K562 (cell line): ENCODE data around the gene BEST1. TPM values are rescaled to one million over a fixed set of nuclear protein-coding genes. Genes with fewer than 3 reads are reported as not detected.

ENCODE experiments used
- ATAC-seq: fragments of 200-7000 bp; cut with Tn5 transposase; 3 replicates; pipeline ENCODE4 v1.9.1; 2020; ENCODE audit warnings: moderate library complexity
- BruUV-seq: library from RNA; stranded (reverse); fragments of 400-500 nt; replicated peaks from 2 replicates; lab custom pipeline; 2021; lab: Mats Ljungman, UMichigan
- CTCF ChIA-PET: fragments of 300-600 bp; formaldehyde crosslinking; extraction: SDS; loops from one replicate; lab custom pipeline; 2021; ENCODE audit warnings: low intra/inter-chr PET ratio; lab: Yijun Ruan, JAX
- POLR2A ChIA-PET: fragments of 300-600, 350-650 bp; sonication (Branson Sonifier 250); formaldehyde crosslinking; extraction: SDS; loops from one replicate; lab custom pipeline; 2021; ENCODE audit warnings: antibody characterized with exemption, inconsistent platforms; lab: Yijun Ruan, JAX
- DNase-seq, 4 experiments: peaks; one replicate each; pipeline versions ENCODE4 v3.0.0 to v3.0.0-alpha.2; 2011 to 2018; ENCODE audit warnings: low spot score in 3 of 4, mixed read lengths in 3 of 4; ENCODE audit errors: extremely low read depth in 1 of 4
- FAIRE-seq: peaks from 2 replicates; lab custom pipeline; 2011; peaks lifted over from hg19 to GRCh38; lab: Jason Lieb, UNC
- H2AFZ ChIP-seq: 2 replicates; pipeline ENCODE4 v1.6.0; 2011; ENCODE audit warnings: low read depth, low read length, control low read depth, inconsistent platforms
- H3K27ac ChIP-seq: fragments of 200-600 bp; 3 replicates; pipeline ENCODE4 v1.8.0; 2011; ENCODE audit warnings: low read depth, mild to moderate bottlenecking, control low read depth, inconsistent platforms, low read length, moderate library complexity, mixed read lengths; ENCODE audit errors: extremely low read depth
- H3K27me3 ChIP-seq, 2 experiments: fragments of 300-600 bp in 1 of 2; 2 replicates in 1 of 2; 3 replicates in 1 of 2; pipeline versions ENCODE4 v1.6.0 to v1.8.0; 2011; ENCODE audit warnings: inconsistent platforms in 2 of 2, low read length in 2 of 2, mild to moderate bottlenecking in 1 of 2, mixed read lengths in 1 of 2, moderate library complexity in 1 of 2; ENCODE audit not compliant: control insufficient read depth in 2 of 2, insufficient read depth in 2 of 2
- H3K36me3 ChIP-seq: fragments of 300-600 bp; 3 replicates; pipeline ENCODE4 v1.8.0; 2011; ENCODE audit warnings: mild to moderate bottlenecking, low read length, inconsistent platforms; ENCODE audit not compliant: control insufficient read depth, insufficient read depth
- H3K4me1 ChIP-seq, 2 experiments: fragments of 200-600 bp in 1 of 2; replicated peaks in 1 of 2; 2 replicates in 1 of 2; 3 replicates in 1 of 2; pipeline versions ENCODE4 v1.5.1 to v1.8.0; 2011; ENCODE audit warnings: inconsistent platforms in 2 of 2, low read length in 2 of 2, mild to moderate bottlenecking in 1 of 2, mixed read lengths in 1 of 2, moderate library complexity in 1 of 2; ENCODE audit not compliant: control insufficient read depth in 2 of 2, insufficient read depth in 2 of 2
- H3K4me2 ChIP-seq: 2 replicates; pipeline ENCODE4 v1.6.1; 2011; ENCODE audit warnings: low read length, control low read depth, inconsistent platforms, mixed read lengths; ENCODE audit not compliant: insufficient read depth
- H3K4me3 ChIP-seq: fragments of 200-600 bp; sonication (generic), shearing (Covaris generic); 2 replicates; pipeline ENCODE4 v1.5.1; 2016; ENCODE audit warnings: control low read depth, inconsistent platforms
- H3K79me2 ChIP-seq: fragments of 200-600 bp; 3 replicates; pipeline ENCODE4 v1.8.0; 2011; ENCODE audit warnings: low read length, inconsistent platforms; ENCODE audit not compliant: control insufficient read depth, insufficient read depth
- H3K9ac ChIP-seq, 2 experiments: 2 replicates each; pipeline versions ENCODE4 v1.6.0 to v1.6.1; 2011; ENCODE audit warnings: low read depth in 2 of 2, low read length in 2 of 2, control low read depth in 1 of 2, inconsistent platforms in 1 of 2, mild to moderate bottlenecking in 1 of 2, mixed read lengths in 1 of 2; ENCODE audit not compliant: insufficient read depth in 1 of 2
- H3K9me1 ChIP-seq: one replicate; pipeline ENCODE4 v1.6.0; 2011; ENCODE audit warnings: inconsistent platforms, mild to moderate bottlenecking, low read length, moderate library complexity; ENCODE audit not compliant: control insufficient read depth, insufficient read depth
- H3K9me3 ChIP-seq: replicated peaks from 2 replicates; pipeline ENCODE4 v1.5.1; 2011; ENCODE audit warnings: low read depth, low read length, inconsistent platforms; ENCODE audit not compliant: control insufficient read depth, insufficient read depth
- H4K20me1 ChIP-seq: replicated peaks from 2 replicates; pipeline ENCODE4 v1.6.1; 2011; ENCODE audit warnings: low read length, inconsistent platforms, mixed read lengths; ENCODE audit not compliant: control insufficient read depth, insufficient read depth
- CAMTA2 ChIP-seq: fragments of 250-450 bp; sonication (Bioruptor Pico); conservative IDR thresholded peaks from 2 replicates; pipeline ENCODE4 v1.5.1; 2022
- CBFA2T3 ChIP-seq: fragments of 450-650 bp; IDR thresholded peaks from 2 replicates; pipeline ENCODE4 v1.6.1; 2017
- ETV6 ChIP-seq, 3 experiments: fragments of 150-350 bp in 1 of 3; sonication (generic) in 1 of 3; formaldehyde crosslinking in 1 of 3; IDR thresholded peaks; 2 replicates each; pipeline versions ENCODE4 v1.6.1 to v1.8.0; 2014 to 2022; ENCODE audit warnings: borderline replicate concordance in 2 of 3, low read depth in 2 of 3, antibody characterized with exemption in 1 of 3, low read length in 1 of 3, mild to moderate bottlenecking in 1 of 3, missing genetic modification reagents in 1 of 3
- HNRNPH1 ChIP-seq: fragments of 200-400 bp; formaldehyde crosslinking; optimal IDR thresholded peaks from 2 replicates; pipeline ENCODE3; 2017; ENCODE audit warnings: low read depth, mild to moderate bottlenecking, low read length, moderate library complexity
- KLF1 ChIP-seq: fragments of 450-650 bp; IDR thresholded peaks from 2 replicates; pipeline ENCODE4 v1.6.1; 2016; ENCODE audit warnings: missing genetic modification characterization, missing compliant biosample characterization
- MIER1 ChIP-seq: fragments of 450-650 bp; IDR thresholded peaks from 2 replicates; pipeline ENCODE4 v1.6.1; 2016; ENCODE audit warnings: antibody characterized with exemption, mild to moderate bottlenecking, low read depth
- NR2C1 ChIP-seq, 2 experiments: fragments of 450-650 bp; IDR thresholded peaks; 2 replicates each; pipeline ENCODE4 v1.6.1; 2017; ENCODE audit warnings: mild to moderate bottlenecking in 2 of 2, antibody characterized with exemption in 1 of 2, inconsistent platforms in 1 of 2, missing compliant biosample characterization in 1 of 2, missing genetic modification characterization in 1 of 2
- NR2C2 ChIP-seq, 2 experiments: fragments of 200-800 bp in 1 of 2; sonication (Bioruptor generic) in 1 of 2; sonication (generic) in 1 of 2; formaldehyde crosslinking in 1 of 2; IDR thresholded peaks; 2 replicates each; pipeline versions ENCODE4 v1.6.1 to v1.8.0; 2016 to 2022; ENCODE audit warnings: mild to moderate bottlenecking in 1 of 2, missing compliant biosample characterization in 1 of 2, missing genetic modification characterization in 1 of 2, missing genetic modification reagents in 1 of 2
- RBM17 ChIP-seq: fragments of 200-400 bp; formaldehyde crosslinking; IDR thresholded peaks from 2 replicates; pipeline ENCODE4 v1.6.1; 2017; ENCODE audit warnings: low read depth, mild to moderate bottlenecking, low read length, borderline replicate concordance
- SMAD2 ChIP-seq: fragments of 150-350 bp; IDR thresholded peaks from 2 replicates; pipeline ENCODE4 v1.6.1; 2014; ENCODE audit warnings: low read depth, mild to moderate bottlenecking, low read length
- TRIM24 ChIP-seq, 2 experiments: fragments of 450-650 bp; IDR thresholded peaks; 2 replicates each; pipeline ENCODE4 v1.6.1; 2016
- ZNF174 ChIP-seq: fragments of 250-450 bp; sonication (Bioruptor Pico); IDR thresholded peaks from 2 replicates; pipeline ENCODE4 v1.4.0; 2020; ENCODE audit warnings: mild to moderate bottlenecking
- ZSCAN29 ChIP-seq: fragments of 450-650 bp; IDR thresholded peaks from 2 replicates; pipeline ENCODE4 v1.6.1; 2017
- WGBS: fragments of 100-300 bp; shearing (Covaris generic); methylation state at CpG from one replicate; pipeline ENCODE4 v1.1.6; 2016; ENCODE audit warnings: low coverage, mixed read lengths; ENCODE audit not compliant: insufficient coverage; ENCODE audit errors: missing lambda C conversion rate; 5-methylcytosine and 5-hydroxymethylcytosine counted together
- in situ Hi-C: fragments of 300-500 bp; cut with MboI; formaldehyde crosslinking; loops from 4 replicates; pipeline ENCODE4 v1.15.0; 2018; ENCODE audit warnings: inconsistent platforms, mixed read lengths
- intact Hi-C: fragments of 100-400 bp; cut with micrococcal nuclease; formaldehyde crosslinking; loops from 2 replicates; pipeline ENCODE4 v1.14.2; 2022
- polyA plus RNA-seq, 8 experiments: library from polyadenylated mRNA; depleted of rRNA in 4 of 8; stranded (reverse) in 5 of 8; unstranded in 3 of 8; fragments of >200 nt; fragmentation: Nextera tagmentation in 2 of 8; fragmentation: Illumina TruSeq in 1 of 8; extraction: Ambion mirVana in 2 of 8; extraction: Trizol in 1 of 8; gene quantifications; 2 replicates each; pipeline versions ENCODE4 v1.2.1 to v1.2.3, GENCODE V29; 2011 to 2014; ENCODE audit warnings: inconsistent platforms in 1 of 8, missing spikeins in 1 of 8
- total RNA-seq, 7 experiments: library from RNA; depleted of rRNA in 6 of 7; stranded (reverse); fragments of >200 nt in 6 of 7; fragmentation: Illumina TruSeq in 2 of 7; extraction: Trizol in 2 of 7; gene quantifications; 2 replicates each; pipeline versions ENCODE4 v1.2.1 to v1.2.3, GENCODE V29; 2011 to 2021; ENCODE audit warnings: low replicate concordance in 1 of 7
- TF ChIP-seq, protein P1 (sequence below), 2 experiments: fragments of 250-450 bp in 1 of 2; fragments of 450-650 bp in 1 of 2; sonication (Bioruptor Pico) in 1 of 2; IDR thresholded peaks; 2 replicates each; pipeline versions ENCODE4 v1.6.1 to v1.8.0; 2016 to 2021; ENCODE audit warnings: mild to moderate bottlenecking in 2 of 2, moderate library complexity in 2 of 2, missing compliant biosample characterization in 1 of 2, missing genetic modification characterization in 1 of 2
- TF ChIP-seq, protein P2 (sequence below): fragments of 250-450 bp; sonication (Bioruptor Pico); IDR thresholded peaks from 2 replicates; pipeline ENCODE4 v1.5.0; 2021; ENCODE audit warnings: mild to moderate bottlenecking, borderline replicate concordance
- TF ChIP-seq, protein P3 (sequence below): sonication (generic); formaldehyde crosslinking; IDR thresholded peaks from 2 replicates; pipeline ENCODE4 v1.8.1; 2022; ENCODE audit warnings: missing genetic modification reagents

The BEST1 gene
- total and polyA plus RNA-seq, 9 of the 15 experiments (the other 6 are each of a cell fraction or from before 2014, with no cell fraction given) = 0.07 to 1.3 (median 0.40) TPM

DNA sequence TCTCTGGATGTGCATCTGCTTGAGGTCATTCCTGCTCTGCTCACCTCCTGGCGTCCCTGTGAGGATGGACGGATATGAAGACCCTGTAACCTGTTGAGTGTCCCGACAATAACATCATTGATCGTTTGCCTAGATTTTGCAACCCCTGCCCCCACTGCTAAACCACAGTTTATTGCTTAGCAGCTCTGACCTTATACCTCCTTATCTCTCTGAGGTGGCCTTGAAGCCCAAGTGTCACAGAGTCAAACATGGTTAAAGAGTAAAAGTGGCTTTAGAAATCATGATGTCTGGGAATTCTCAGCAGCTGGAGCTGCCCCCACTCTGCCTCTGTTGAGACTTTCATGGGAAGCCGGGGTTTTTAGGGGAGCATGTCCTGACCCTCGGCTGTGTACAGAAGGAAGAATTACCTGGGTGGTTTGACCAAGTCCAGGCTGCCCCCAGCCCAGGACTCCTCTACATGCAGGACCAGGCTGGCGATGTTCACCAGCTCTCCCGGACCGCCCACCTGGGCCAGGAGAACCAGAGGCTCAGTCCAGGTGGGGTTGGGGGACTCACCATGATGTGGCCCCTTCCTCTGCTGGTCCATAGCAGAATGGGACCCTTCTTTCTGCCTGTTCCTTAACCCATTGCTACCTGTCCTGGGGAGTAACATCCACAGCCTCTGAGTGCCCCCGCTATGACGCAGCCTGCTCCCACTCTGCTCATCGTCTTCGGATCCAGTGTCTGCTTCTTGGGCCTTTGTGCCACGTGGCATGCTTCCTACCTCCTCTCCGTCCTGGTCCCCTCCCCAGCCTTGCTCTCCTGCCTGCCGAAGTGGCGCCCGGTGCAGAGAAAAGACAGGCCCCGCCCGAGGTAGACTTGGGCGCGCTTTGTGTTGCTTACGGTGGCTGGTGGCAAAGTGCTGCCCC lies 50.6 kb downstream of the BEST1 start:
- peak overlapping the region in 1 of 2 experiments; percentile 41; a peak in 2 of 4 replicates for H3K9ac ChIP-seq
- intact Hi-C loops = no loop called here
- POLR2A ChIA-PET = interaction anchor here (1.5 to 2.0 kb wide), 2 partner anchors 10 to 35 kb away, joined by 4 to 5 read pairs; no protein-coding TSS in a partner anchor
- CTCF ChIA-PET = no interaction called here
- no peak overlapping the region for H2AFZ ChIP-seq
- no peak overlapping the region for H3K27ac ChIP-seq
- DNase-seq (no peak), FAIRE-seq (no peak), ATAC-seq (no peak)
- H3K9me1 ChIP-seq = no peaks in the 10 kb centered on the region
- peaks cover 17 to 22% of the 10 kb centered on the region in 2 experiments for H3K4me1 ChIP-seq
- no peaks in the 10 kb centered on the region for H4K20me1 ChIP-seq
- BruUV-seq = no TSS peak
- no peak overlapping the region; the same call in 1 of the 2 replicates for H3K4me2 ChIP-seq
- in situ Hi-C loops = no loop called here
- H3K4me3 ChIP-seq = no peak overlapping the region
- no peaks in the 10 kb centered on the region for H3K27me3 ChIP-seq
- WGBS = 77% methylated on average over 23 of the region's 23 CpGs
- peaks cover 5% of the 10 kb centered on the region for H3K9me3 ChIP-seq
- H3K36me3 ChIP-seq = no peaks in the 10 kb centered on the region
- H3K79me2 ChIP-seq = no peaks in the 10 kb centered on the region
- no peak for TF ChIP-seq KLF1
- TF ChIP-seq SMAD2 = no peak
- TF ChIP-seq, protein P1, sequence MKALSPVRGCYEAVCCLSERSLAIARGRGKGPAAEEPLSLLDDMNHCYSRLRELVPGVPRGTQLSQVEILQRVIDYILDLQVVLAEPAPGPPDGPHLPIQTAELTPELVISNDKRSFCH (CRISPR knock-in tag; IDR thresholded peaks at IDR 0.05) = no peak
- TF ChIP-seq, protein P1 (tag; IDR thresholded peaks at IDR 0.05) = peak; percentile 72; the same call in 1 of the 2 replicates
- no peak for TF ChIP-seq NR2C1 (IDR thresholded peaks at IDR 0.05)
- TF ChIP-seq NR2C1 (tag; IDR thresholded peaks at IDR 0.05) = peak; percentile 67
- no peak for TF ChIP-seq RBM17
- no peak for TF ChIP-seq MIER1
- no peak for TF ChIP-seq ETV6 (IDR thresholded peaks at IDR 0.05; ENCODE audit: borderline replicate concordance in 1 of 2, low read depth in 2 of 2, low read length in 1 of 2)
- no peak for TF ChIP-seq ETV6 (CRISPR knock-in tag; IDR thresholded peaks at IDR 0.05; ENCODE audit: borderline replicate concordance)
- no peak for TF ChIP-seq TRIM24 (IDR thresholded peaks at IDR 0.05)
- no peak for TF ChIP-seq HNRNPH1
- no peak for TF ChIP-seq CAMTA2
- TF ChIP-seq, protein P2, sequence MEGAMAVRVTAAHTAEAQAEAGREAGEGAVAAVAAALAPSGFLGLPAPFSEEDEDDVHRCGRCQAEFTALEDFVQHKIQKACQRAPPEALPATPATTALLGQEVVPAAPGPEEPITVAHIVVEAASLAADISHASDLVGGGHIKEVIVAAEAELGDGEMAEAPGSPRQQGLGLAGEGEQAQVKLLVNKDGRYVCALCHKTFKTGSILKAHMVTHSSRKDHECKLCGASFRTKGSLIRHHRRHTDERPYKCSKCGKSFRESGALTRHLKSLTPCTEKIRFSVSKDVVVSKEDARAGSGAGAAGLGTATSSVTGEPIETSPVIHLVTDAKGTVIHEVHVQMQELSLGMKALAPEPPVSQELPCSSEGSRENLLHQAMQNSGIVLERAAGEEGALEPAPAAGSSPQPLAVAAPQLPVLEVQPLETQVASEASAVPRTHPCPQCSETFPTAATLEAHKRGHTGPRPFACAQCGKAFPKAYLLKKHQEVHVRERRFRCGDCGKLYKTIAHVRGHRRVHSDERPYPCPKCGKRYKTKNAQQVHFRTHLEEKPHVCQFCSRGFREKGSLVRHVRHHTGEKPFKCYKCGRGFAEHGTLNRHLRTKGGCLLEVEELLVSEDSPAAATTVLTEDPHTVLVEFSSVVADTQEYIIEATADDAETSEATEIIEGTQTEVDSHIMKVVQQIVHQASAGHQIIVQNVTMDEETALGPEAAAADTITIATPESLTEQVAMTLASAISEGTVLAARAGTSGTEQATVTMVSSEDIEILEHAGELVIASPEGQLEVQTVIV (CRISPR knock-in tag) = no peak
- no peak for TF ChIP-seq ZSCAN29
- TF ChIP-seq ZNF174 (CRISPR knock-in tag) = no peak
- 0 out of 2 replicates have a peak, but pooled peaks have one; percentile 3 for TF ChIP-seq CBFA2T3
- TF ChIP-seq, protein P3, sequence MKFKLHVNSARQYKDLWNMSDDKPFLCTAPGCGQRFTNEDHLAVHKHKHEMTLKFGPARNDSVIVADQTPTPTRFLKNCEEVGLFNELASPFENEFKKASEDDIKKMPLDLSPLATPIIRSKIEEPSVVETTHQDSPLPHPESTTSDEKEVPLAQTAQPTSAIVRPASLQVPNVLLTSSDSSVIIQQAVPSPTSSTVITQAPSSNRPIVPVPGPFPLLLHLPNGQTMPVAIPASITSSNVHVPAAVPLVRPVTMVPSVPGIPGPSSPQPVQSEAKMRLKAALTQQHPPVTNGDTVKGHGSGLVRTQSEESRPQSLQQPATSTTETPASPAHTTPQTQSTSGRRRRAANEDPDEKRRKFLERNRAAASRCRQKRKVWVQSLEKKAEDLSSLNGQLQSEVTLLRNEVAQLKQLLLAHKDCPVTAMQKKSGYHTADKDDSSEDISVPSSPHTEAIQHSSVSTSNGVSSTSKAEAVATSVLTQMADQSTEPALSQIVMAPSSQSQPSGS (CRISPR knock-in tag) = no peak
- TF ChIP-seq NR2C2 (CRISPR knock-in tag; IDR thresholded peaks at IDR 0.05) = no peak
- TF ChIP-seq NR2C2 (tag; IDR thresholded peaks at IDR 0.05) = peak; percentile 29; the same call in 1 of the 2 replicates
